Inflammatory macrophage (primary cell): ENCODE data around the gene EPHA4.

Experiments used
- DNase-seq, 2 donors: peaks; one replicate each; pipeline ENCODE4 v3.0.0-alpha.2; 2020 to 2022

EPHA4 gene

DNA sequence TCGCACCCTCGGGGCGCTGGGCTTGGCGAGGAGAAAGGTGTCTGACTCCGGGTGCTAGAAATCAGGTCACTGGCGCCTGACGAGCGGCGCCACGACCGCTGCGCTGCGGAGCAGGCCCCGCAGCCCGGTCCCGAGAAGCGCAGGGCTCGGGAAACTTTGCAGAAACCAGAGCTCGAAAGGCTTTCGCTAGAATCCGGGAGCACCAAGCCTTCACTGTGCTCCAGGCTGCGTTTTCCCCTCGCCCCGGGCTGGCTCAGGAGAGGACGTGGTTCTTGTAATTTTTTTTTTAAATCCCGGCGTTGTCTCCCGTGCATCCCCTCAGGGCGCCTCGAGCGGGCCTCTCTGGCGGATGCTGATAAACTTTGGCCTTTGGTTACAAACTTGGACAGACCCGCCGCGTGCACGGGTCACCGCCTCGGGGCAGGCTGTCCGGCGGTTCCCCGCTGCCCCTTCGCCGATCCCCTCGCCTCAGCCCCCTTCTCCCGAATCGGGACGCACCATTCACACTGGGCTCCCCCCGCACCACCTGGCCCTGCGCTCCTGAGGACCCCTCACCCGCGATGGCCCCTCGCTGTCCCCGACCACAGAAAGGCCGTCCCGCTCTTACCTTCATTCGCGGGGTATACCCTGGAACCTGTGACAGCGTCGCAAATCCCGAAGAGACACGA is 419 bp downstream of the EPHA4 start:
- DNase-seq, result no peak

DNA sequence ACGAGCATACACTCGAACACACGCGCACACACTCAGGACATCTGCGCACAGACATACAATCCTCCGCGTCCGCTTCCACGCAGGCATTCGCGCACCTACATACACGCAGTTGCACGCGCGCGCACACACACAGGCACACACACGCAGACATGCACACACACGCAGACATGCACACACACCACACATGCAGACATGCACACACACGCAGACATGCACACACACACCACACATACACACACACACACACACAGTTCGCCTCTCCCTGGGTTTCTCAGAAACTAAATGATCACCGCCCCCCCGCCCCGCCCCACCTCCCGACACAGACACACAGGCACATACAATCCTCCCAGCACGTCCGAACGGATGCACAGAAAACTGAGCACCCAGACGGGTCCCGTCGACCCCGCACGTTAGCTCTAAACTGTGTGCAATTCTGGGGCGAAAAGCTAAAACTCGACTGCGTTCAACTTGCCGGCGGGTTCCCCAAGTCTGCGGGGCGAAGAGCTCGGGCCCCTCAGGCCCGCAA is 1.0 kb downstream of the EPHA4 start:
- no peak for DNase-seq

DNA sequence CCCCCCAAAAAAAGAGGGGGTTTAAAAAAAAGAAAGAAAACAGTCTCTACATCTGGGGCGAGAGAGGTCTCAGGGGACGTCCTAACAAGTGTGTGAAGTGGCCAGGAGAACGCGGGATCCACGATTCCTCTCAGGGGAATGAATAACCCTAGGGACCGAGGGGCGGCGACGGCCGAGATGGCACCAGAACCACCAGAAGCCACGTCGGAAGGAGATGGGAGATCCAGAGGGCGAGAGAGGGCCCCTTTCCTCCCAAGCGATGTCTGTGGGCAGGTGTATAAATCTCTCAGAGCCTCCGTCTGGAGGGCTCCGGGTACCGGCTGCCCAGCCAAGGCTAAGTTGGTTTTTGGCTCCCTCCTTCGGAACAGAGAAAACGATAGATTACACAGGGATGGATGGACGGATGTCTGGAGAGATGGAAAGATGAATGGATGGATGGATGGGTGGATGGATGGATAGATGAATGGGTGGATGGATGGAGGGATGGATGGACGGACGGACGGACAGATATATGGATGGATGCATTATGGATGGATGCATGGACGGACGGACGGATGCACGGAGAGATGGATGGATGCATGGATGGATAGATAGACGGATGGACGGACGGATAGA is 1.7 kb downstream of the EPHA4 start:
- DNase-seq, result no peak

DNA sequence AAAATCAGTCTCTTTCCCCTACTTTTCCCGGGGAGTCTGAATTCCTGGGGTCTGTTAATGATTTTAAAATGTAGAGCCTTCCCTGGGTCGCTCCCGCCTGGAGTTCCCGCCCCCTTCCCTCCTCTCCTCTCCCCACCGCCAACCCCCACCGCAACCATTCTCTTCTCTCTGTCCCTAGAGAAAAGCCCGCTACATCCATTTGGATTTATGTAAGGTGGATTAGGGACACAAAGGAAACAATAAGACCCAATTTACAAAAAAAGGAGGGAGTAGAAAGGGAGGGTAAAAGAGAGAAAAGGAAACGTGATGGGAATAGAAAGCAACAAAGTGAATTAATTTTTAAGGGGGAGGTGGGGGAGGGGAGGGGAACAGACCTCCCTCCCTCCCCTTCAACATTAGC is 2.2 kb downstream of the EPHA4 start:
- DNase-seq, result no peak

DNA sequence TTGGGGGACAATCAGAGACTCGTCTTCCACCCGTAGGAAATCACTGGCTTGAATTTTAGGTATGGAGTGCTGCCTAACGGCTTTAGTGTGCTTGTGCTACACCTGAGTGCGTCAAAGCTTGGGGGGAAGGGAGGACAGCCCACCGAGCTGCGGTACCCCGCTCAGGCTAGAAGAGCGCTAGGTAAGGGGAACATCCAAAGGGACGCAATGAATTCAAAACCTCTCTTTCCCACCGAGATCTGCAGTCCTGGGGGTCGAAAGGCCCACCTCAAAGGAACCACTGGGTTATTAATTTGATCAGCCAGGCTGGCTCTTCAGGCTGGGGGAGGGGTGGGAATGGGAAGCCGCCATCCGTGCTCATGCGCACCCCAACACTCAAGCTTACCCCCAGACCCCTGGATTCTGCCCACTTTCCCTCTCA is 2.7 kb downstream of the EPHA4 start:
- no peak for DNase-seq

DNA sequence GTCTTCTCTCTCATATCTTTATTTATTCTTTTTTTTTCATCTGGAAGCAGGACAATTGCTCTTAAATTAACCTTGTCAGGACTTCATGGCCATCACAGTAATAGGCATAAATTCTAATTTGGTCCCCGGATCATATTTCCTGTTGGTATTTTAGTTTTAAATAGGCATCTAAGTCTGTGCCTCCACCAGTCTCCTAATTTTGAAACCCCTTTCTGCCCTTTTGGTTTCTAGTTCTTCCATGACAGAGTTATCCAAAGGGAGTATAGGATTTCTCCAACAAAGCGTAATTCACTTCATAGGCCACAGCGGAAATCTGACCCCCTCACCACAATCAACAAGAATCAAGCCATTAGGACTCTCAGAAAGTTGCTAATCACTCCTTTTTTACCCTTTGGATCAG is 3.8 kb downstream of the EPHA4 start:
- DNase-seq, result no peak

DNA sequence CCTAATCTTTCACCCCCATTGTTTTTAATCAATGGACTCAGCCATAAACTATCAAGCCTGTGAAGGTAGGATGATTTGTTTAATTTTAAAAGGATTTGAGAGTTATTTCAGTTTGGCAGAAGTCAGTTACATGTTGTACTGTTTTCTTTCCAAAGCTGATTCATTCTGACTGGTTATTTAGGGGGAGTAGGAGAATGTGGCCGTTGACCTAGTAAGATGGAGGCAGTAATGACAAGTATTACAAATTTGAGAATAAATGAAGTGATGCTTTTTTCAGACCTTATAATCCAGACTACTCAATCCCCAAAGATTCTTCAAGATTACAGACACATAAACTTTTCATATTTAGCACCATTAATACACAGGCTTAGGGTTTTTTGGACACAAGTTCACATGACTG is 4.3 kb downstream of the EPHA4 start:
- DNase-seq, result no peak

DNA sequence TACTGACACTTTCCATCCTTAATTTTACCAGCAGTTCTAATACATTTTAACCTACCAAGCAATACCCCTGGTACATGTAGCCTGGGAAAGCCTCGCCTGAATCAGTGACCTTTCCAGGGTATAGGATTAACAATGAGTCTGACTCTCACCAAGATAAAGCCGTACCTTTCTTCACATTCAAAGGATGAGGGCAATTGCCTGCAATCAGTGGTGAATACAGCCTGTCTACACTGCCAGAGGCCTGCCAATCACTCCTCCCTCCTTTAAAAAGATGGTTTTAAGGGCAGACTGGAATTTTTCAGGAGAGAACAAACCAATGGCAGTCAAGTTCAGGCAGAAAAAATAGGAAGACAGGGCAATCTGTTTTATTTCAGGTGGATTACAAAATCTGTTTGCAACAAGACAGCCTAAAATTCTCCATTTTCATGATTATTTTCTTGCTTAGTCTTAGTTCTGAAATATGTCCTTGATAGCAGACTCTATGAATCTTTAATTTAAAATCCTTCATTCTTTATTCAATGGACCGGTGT is 4.8 kb downstream of the EPHA4 start:
- DNase-seq, result no peak

DNA sequence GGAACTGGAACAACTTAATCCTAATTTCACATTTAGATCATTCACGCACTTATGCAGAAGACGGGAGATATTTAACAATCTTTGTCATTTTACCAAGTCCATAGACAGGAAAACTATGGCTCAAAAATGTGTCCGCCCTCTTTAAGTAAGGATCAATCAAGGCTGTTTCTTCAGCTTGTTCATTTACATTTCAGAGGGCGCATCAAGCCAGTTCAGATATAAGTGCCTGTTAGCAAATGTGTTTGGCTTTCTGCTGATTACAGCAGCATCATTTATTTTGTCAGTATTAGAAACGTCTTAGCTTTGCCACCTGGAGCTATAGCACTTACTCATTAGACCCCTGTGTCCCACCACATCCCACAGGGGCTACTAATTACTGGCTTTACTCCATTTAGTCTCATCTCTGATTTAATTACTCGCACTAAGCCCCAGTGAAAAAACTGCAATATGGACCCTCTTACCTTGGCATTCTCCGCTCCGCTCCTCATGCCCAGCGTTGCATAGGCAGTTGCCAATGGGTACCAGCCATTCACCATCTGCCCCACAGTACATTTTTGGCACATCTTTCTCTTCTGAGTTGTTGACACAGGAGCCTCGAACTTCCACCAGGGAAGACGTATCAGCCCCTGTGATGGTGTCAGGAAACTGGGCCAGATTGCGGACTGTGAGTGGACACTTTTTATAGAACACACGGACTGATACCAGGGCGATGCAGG is 8.7 kb downstream of the EPHA4 start:
- no peak for DNase-seq

DNA sequence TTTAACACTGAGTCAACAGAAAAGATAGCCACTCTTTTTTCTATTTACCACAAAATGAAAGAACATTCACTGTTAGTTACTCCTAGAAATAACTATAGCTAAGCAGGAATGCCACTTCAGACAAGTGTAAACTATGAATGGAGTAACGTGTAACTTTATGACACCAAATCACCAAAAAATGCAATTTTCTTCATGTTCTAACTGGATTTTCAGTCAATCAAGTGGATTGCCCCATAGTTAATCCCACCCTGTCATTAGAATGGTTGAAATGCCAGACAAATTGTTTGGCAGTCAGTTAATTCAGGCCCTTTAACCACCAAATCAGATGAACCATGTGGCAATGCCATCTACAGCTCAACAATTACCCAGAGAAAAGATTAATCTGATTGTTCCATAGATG is 9.9 kb downstream of the EPHA4 start:
- DNase-seq, result no peak

DNA sequence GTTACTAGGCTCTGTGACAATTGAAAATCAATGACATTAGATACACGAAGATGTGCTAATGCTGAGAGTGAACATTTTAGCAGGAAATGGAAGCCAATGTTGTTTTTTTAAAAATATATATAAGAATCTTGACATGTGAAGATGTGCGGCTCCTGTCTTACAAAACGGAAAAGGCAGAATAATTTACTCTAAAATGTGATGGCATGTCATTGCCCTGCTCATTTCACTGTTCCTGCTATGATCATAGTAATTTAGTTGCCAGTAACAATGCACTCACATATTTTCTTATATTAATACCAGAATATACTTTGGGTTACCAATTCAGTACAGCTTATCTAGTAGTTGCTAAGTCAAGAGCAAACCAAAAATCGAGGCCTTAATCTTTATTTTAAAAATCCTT is 10.3 kb downstream of the EPHA4 start:
- DNase-seq, result no peak

DNA sequence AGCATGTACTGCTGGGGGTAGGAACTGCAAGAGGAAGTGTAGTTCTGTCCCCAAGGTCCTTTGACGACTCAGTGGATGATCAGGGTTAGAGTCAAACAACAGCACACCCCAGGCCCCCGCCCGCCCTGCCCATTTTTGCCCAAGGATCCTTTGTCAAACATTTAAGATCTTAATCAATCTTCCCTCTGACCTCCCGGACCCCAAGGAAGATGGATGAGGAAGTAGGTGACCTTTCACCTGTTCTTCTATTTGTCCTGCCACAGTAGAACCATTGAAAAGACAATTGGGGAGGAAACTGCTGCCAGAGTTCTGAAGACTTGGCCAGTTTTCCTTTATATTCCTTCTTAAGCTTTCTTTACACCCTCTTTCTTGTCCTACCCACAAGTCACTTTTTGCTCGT is 12.1 kb downstream of the EPHA4 start:
- no peak for DNase-seq

DNA sequence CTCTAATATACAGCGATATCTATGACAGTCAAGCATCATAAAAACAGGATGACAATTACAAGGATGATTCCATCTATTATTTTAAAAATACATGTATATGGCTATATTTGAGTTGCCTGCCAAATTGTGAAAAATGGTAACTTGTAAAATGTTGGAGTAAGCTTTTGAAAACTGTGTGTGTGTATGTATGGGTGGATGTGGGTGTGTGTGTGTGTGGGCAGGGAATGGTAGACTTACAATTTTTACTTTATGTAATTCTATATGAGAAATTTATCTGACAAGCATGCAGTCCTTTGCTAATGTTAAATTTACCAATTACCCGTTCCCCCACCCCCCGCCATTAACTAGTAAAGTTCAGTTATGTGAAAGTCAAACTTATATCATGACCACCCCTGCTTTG is 14.0 kb downstream of the EPHA4 start:
- DNase-seq, result no peak

DNA sequence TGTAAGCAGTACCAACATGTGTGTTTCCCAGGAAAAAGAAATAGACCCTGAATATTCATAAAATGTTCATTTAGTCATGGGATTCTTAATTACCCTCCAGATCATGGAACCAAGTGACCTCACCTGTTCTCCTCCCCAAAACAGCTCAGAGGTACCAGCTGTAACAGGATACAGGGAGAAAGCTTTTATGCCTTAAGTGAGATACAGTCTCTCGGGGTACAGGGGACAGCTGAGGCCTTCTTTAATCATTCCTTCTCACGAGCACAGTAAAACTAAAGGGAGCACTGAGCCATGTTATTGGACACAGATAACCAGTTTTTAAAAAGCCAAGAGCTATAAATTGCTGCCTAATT is 16.6 kb downstream of the EPHA4 start:
- no peak for DNase-seq

DNA sequence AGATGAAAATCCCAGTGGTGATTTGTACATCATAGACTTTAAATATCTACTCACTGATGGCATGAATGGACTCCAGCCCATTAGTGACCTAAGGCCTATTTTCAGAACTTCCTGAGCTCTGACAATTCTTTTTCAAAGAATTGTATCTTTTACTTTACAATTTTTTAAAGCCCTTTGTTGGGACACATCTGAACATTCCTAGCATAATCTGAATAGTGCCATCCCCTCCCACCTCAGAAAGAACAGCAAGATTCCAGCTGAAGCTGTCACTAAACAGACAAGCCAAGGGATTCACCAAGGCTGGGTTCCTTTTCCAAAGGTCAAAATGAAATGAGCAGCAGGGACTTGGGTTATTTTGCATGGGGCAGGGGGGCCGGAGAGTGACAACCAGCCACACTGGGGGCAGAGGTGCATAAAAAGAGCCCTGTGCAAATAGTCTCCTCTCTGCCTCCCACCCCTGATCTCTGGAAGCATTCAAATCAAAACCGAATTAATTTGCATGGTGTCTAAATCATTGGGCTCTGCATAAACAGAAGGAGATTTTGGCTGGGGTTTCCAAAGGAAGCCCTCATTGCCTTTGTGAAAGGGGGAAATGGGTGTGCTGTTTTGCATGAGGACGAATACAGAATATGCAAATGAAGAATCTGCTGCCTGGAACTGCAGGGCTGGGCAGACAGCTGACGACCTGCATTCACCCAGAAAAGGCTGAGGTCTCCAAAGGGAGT is 17.2 kb downstream of the EPHA4 start:
- DNase-seq, result no peak

DNA sequence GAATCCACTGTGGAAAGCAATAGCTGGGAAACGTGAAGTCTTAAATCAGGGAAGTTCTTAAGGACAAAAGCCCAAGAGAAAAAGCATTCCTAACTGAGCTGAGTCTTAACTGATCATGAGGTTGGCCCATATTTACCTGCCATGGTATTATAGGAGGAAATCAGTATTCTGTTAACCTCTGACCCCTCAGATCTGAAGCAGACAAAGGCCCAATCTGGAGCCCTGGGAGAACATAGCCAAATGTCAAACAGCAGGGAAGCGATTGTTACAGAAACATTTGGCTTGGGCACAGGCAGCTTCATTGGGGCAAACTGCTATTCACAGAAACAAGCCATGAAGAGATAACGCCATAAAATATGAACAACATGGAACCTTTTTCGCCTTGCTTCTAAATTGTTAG is 18.8 kb downstream of the EPHA4 start:
- DNase-seq, result no peak

DNA sequence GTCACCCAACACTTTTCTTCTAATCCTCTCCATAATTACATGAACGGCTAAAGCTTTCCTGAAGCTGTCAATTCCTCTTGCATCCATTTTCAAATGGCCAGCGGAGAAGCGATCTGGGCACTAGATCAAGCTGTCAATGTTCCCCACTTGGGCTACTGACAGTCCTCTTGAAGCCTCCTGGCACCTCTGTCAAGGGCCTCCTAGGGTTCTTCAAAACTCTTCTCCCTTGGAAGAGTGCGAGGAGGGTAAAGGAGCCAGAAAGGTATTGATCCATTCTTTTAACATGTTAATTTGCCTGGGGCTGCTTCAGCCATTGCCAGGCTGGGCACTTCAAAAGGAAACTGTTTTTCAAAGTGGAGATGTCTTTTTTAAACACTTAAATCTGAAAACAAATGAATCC is 19.8 kb downstream of the EPHA4 start:
- DNase-seq, result no peak

DNA sequence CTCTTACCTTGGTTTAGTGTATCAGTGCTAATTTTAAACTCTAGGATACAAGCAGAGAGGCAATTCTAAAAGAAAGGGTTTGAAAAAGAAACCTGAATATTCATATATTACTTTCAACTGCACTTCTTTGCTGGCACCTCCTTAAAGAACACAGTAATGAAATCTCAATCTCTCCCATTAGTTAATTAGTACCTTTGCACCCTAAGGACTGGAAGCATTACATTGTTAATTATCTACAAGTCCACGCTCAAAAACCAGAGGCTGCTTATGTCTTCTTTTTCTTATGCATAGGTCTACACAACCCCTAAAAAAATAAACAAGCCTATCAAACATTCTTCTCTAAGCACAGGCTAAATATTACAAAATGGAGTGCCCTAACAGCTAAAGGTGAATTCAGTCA is 20.2 kb downstream of the EPHA4 start:
- no peak for DNase-seq

DNA sequence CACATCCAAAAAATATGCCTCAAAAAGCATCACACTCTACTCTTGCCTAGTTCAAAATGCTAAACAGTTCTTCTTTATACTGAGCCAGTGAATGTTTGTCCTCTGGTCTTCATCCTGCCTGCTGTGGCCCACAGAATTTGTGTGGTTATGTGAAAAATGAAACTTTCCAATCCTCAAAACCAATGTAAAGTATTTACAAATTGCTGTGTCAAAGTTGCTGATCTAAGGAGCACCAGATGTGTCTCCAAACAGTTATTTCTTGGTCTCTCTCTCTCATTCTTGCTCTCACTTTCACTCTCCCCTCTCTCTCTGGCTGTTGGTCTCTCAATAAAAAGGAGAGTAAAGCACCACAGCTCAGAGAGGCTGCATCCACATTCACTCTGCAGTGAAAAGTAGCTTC is 23.0 kb downstream of the EPHA4 start:
- DNase-seq, result no peak

DNA sequence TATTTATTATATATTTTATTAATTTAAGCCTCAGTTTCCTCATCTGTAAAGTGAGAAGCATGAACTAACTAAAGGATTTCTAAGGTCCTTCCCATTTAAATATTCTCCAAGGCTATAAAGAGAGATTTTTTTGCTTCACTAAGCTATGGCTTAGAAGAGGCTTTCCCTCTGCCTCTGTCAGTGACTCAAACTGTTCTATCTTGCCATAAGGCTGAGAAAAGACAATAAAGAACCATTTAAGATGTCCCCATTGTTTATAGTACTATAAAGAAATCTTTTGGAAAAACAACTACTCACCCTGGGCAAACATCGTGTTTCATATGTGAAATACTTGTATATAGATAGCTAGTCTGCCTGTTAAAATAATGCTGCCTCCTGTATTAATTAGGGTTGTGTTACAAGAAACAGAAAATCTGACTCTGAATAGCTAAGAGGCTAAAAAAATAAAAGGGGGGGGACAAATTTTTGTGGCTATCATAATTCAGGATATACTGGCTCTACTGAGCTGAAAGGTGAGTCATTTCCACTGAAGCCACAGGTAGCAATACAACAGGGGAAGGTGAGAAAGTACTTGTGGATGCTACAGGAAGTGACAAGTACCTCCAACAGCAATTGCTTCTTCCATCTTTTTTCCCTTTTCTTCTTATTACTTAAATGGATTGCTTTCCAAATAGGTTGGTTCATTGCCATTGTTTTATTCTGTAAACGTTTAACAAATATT is 25.4 kb downstream of the EPHA4 start:
- no peak for DNase-seq

DNA sequence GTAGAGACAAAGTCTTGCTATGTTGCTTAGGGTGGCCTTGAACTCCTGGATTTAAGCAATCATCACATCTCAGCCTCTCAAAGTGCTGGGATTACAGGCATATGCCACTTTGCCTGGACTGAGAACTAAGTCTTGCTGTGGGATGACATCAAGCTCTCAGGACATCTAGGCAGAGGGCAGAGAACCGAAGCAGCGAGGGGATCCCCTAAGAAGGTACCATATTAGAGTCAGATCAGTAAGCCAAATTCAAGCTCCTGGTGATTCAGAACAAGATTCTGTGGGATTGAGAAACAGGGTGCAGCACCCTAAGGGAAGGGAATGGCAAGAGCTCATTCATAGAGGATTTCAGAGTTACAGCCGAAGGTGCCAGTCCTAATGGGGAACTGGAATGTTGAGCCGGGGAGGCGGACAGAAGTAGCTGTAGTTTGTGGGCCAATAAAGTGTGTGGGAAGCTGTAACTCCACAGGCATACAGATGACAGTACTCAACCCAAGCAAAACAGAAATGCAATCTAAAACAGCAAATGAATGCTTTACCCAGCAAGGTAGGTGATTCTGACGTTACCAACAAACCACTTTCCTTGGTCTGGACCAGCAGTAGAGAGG is 30.9 kb downstream of the EPHA4 start:
- DNase-seq, result no peak

DNA sequence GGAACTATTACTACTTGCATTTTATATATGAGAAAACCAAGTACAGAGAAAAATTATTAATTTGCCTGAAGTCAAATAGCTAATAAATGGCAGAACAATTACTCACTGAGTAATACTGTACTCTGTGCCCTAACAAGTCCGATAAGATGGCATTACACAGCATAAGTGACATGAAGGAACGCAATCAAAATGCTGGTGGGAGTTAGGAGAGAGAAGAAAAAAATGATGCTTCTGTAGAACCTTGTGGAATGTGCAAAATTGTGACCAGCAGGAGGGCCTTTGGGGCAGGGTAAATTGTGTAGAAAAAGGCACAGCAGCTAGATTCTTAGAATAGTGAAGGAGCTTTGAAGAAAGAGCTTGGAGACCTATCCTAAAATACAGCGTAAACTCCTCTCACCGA is 32.9 kb downstream of the EPHA4 start:
- DNase-seq, result no peak
